Measurements from ENCODE around the gene ARHGEF12.

DNA sequence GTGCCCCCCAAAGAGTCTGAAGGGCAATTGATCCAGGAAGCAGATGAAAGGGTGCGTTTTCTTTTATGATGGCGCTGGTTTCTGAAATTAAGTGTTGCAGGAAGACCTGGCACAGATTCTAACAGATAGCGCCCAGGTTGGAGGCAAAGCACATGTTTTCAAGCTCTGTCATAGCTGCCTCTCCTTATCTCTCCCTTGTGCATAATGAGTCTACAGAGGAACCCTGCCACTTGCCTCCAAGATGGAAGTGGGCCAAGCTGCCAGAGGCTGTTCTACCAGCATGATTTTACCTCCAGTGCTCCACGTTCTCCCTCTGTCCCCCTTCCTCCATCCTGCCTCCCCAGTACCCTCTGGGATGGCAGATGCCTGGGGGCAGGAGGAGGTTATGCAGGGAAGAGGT is 41.1 kb upstream of the ARHGEF12 start:
- no peak for TF ChIP-seq EZH2 (IDR thresholded peaks at IDR 0.05)
- TF ChIP-seq POLR2AphosphoS5 (IDR thresholded peaks at IDR 0.05; ENCODE audit: borderline replicate concordance, low read depth, low read length) = no peak
- no peak for TF ChIP-seq FOXP2 (optimal IDR thresholded peaks at IDR 0.05; ENCODE audit: control extremely low read depth, extremely low read length, insufficient read depth)

All from SK-N-MC (cell line).